HK-2 (cell line): ENCODE data around the gene SP6.
A peak's percentile ranks its signal among the peaks of the same experiment; 100 is the strongest.

Experiments
- DNase-seq: peaks from one replicate; pipeline ENCODE4 v3.0.0-alpha.2; 2018; ENCODE audit not compliant: unreplicated experiment

Gene SP6

GRCh38 chr17:47856830-47857229 is 5.9 kb upstream of the SP6 start:
- DNase-seq: no peak

DNA sequence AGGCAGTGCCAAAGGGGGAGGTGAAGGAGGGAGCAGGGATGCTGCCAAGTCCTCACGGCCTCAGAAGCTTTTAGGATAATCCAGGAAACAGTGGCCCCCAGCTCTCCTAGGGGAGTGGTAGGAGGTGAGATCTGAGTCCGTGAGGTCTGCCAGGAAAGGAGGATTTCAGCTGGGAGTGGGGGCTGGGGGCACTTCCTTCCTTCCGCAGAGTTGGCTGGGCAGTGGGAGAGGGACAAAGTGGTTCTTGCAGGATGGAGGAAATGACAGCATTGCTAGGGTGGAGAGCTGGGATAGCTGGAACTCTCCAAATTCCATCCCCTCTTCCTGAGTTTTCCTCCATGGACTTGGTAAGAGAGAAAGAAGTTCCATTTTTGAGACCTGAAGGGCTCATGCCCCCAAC is 4.8 kb upstream of the SP6 start:
- no peak for DNase-seq

GRCh38 chr17:47853616-47854015 is 2.7 kb upstream of the SP6 start:
- no peak for DNase-seq

- DNase-seq: no peak
Measured at GRCh38 chr17:47852113-47852949, 1.4 kb upstream of the SP6 start.

GRCh38 chr17:47851764-47852112 is 775 bp upstream of the SP6 start:
- DNase-seq: no peak

DNA sequence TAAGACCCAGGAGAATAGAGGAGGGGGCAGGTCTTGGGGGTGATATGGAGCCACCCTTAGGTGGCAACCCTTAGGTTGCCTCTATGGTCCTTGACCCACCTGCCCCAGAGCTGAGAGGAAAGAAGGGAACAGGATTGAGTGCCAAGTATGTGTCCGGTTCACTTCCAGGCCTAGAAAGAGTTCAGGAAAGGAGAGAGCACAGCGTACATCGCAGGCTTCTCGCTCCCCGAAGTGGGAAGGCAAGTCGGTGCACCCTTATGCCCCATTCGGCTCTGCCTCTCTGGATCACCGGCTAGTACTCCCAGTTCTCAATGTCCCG is 631 bp downstream of the SP6 start:
- no peak for DNase-seq

GRCh38 chr17:47848198-47848513 is 2.8 kb downstream of the SP6 start:
- no peak for DNase-seq

- DNase-seq: no peak
Measured at GRCh38 chr17:47847341-47848197, 3.4 kb downstream of the SP6 start.

- DNase-seq: no peak
Measured at GRCh38 chr17:47846716-47847340, 4.1 kb downstream of the SP6 start.

DNA sequence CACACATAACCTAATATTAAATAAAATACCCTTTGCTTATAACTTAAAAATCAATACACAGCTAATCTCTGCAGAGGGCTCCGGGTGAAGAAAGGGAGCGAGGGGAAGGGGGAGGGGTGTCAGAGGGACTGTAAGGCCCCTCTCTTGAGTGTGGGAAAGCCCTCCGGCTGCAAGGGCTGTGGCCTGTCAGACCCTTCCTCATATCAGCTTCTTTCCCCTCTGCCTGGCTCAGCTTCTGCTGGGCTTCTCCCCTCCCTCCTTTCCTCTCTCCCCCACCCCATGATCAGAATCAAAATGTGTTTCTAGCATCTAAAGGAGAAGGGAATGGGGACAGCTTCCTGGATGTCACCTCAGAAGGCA is 5.3 kb downstream of the SP6 start:
- DNase-seq: no peak

GRCh38 chr17:47844814-47845715 is 5.9 kb downstream of the SP6 start:
- no peak for DNase-seq

GRCh38 chr17:47844227-47844626 is 6.7 kb downstream of the SP6 start:
- DNase-seq: no peak

- DNase-seq: no peak
Measured at GRCh38 chr17:47843391-47843730, 7.6 kb downstream of the SP6 start.

GRCh38 chr17:47841488-47842291 is 9.3 kb downstream of the SP6 start:
- DNase-seq: no peak

DNA sequence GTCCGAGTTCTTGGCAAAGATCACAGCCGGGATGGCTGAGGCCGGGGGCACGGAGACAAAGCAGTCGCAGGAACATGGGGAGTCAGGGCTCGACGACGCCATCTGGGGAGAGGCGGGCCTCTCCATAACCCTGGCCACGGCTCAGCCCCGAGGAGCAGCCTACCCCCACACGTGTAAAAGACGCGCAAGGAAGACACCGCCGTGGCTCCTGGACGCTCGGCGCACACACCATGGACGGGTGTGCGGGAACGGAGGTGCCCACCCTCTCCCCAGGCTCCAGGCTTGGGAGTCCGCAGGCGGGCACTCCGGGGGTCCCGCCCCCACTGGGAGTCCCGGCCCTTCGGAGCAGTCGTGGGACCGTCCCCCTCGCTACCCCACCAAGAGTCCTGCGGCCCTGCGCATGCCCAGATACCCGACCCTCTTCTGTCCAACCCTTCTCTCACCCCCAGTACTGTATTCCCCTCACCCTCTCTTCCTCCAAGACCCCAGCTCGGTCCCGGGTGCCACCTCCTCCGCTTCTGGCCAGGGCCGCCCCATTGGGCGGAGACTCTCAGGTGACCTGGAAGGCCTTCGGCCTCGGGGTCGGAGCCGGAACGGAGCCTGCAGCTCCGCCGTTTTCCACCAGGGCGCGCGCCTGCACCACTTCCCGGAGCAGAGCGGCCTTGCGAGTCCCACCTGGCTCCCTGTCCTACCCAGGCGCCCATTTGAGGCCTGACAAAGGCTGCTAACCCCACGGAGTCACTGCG is 10.0 kb downstream of the SP6 start, which contains the start of gene SCRN2:
Gene SCRN2, minus strand, starts transcription at position 532 of the 746 bp plus-strand sequence. Its CDS starts 430 bp downstream, at position 102.
- peak; percentile 97 for DNase-seq

DNA sequence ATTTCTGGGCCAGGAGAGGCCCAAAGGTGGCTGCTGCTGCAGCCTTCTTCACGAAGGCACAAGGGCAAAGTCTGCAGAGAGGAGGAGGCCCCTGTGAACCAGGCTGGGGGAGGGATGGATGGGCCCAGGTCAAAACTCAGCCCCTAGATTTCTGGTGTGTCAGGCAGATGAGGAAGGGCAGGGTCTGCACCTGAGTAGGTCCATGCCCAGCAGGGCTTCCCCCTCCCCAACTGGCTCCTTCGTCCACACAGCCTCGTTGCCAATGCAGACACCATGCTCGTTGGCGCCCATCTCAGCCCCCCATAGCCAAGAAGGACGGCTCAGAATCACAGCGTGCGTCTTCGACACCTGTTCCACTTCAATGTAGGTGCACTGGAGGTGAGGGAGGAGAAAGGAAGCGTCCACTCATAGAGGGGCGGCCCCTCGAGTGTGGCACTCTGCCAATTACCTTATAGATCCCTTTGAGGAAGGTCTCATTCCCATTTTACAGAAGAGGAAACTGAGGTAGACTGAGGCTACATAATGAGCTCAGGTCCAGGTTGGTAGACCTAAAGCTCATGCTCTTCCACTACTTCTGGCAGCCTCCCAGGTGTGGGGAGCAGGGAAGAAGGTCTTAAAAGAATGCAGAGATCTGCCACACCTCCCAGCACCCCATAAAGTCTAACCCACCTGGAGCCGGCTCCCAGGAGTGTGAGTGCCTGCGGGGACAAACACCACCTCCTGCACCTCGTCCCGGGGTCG is 10.8 kb downstream of the SP6 start:
- DNase-seq: no peak

DNA sequence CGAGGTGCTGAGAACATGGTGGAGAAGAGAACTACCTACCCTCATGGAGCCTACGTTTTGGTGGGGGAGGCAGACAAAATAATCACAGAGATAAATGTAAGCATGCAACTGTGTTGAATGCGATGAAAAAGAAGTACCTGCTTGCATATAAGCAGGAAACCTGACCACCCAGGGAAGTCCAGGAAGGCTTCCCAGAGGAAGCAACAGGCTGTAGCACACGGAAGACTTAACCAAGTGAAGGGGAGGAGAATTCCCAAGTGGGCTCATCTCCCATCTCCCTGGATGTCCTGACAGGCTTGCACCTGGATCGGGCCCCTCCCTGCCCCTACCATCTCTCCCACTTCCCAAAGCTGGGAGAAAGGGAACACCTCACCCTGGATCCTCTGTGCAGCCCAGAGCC is 11.9 kb downstream of the SP6 start:
- DNase-seq: no peak

DNA sequence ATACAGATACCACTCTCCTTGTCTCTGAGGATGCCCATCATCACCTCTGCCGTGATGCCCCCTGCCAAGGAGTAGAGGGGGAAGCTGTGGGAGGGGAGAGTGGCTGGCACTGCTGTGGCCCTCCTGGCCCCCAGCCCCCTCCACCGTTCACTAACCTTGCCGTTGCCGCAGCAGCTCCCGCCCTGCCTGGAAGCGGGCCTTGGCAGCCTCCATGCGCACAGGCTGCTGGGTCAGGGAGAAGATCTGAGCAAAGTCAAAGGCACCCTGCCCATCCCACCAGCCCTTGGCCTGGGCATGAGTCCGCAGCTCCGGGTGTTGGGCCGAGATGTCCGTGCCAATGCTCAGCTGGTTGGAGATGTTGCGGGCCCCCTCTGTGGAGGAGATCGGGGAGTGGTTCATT is 12.3 kb downstream of the SP6 start:
- DNase-seq: no peak

DNA sequence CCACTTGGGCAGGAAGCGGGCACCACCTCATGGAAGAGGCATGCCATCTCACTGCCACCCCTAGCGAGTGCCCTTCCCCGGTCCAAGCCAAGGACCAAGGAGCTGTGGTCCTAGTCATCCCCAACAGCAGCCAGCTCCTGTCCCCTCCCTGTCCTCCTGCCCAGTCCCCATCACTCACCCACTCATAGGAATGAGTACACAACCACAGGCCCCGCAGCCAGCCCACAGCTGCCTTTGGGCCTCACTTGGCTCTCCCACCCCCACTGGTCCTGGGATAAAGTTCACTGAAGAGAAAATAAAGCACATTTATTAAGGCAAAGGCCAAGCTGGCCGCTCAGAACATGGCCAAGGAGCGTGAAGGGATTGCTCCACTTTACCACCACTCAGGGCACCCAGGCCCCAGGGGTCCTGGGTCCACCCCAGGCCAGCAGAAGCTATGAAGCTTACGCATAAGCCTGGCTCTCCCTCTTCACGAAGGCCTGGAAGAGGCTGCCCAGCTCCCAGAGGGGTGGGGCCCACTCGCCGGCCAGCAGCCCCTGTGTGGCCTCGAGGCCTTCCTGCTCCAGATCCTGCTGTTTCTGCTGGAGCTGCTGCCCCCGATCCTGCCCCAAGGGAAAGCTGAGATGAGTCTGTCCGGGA is 13.4 kb downstream of the SP6 start:
- DNase-seq: peak; percentile 31
